SU-DHL-6 (cell line): ENCODE data around the gene MRPL51.

ENCODE experiments used
- H2AFZ ChIP-seq: fragments of 200-600 bp; sonication (generic); 2 replicates; pipeline ENCODE4 v1.6.1; 2014; ENCODE audit warnings: low read depth, mild to moderate bottlenecking, moderate library complexity, mixed read lengths, antibody characterized with exemption, low read length; ENCODE audit not compliant: severe bottlenecking
- H3F3A ChIP-seq: fragments of 200-600 bp; shearing (Covaris generic); 2 replicates; pipeline ENCODE4 v1.6.0; 2016; ENCODE audit warnings: antibody characterized with exemption, mild to moderate bottlenecking; ENCODE audit not compliant: insufficient read depth
- H3K27ac ChIP-seq: fragments of 200-600 bp; sonication (generic); 2 replicates; pipeline ENCODE4 v1.5.1; 2016; ENCODE audit warnings: low read depth, mild to moderate bottlenecking, low read length, moderate library complexity, mixed read lengths
- H3K27me3 ChIP-seq: fragments of 200-600 bp; sonication (generic), shearing (Covaris generic); 2 replicates; pipeline ENCODE4 v1.6.0; 2014; ENCODE audit warnings: mild to moderate bottlenecking, low read length
- H3K36me3 ChIP-seq: fragments of 200-600 bp; sonication (generic); 2 replicates; pipeline ENCODE4 v1.6.1; 2014; ENCODE audit warnings: mild to moderate bottlenecking, low read length, mixed read lengths
- H3K4me2 ChIP-seq: fragments of 300-600, 200-600 bp; shearing (Covaris generic), sonication (generic); 2 replicates; pipeline ENCODE4 v1.6.0; 2014; ENCODE audit warnings: low read length, low read depth, mild to moderate bottlenecking; ENCODE audit not compliant: poor library complexity, severe bottlenecking
- H3K4me3 ChIP-seq: fragments of 200-600 bp; sonication (generic); 2 replicates; pipeline ENCODE4 v1.5.1; 2014; ENCODE audit warnings: antibody characterized with exemption, low read length, mild to moderate bottlenecking, mixed read lengths; ENCODE audit not compliant: insufficient read depth, poor library complexity, severe bottlenecking
- H3K79me2 ChIP-seq: fragments of 200-600 bp; sonication (generic); 2 replicates; pipeline ENCODE4 v1.6.1; 2014; ENCODE audit warnings: mild to moderate bottlenecking, low read length, moderate library complexity; ENCODE audit not compliant: insufficient read depth
- H3K9ac ChIP-seq: fragments of 200-600 bp; sonication (generic); 2 replicates; pipeline ENCODE4 v1.7.0; 2014; ENCODE audit warnings: mild to moderate bottlenecking, low read length
- H3K9me2 ChIP-seq: fragments of 200-600 bp; sonication (generic); replicated peaks from 2 replicates; pipeline ENCODE4 v1.6.1; 2014; ENCODE audit warnings: low read length; ENCODE audit not compliant: insufficient read depth
- H3K9me3 ChIP-seq: fragments of 200-600 bp; sonication (generic); 2 replicates; pipeline ENCODE4 v1.6.1; 2014; ENCODE audit warnings: low read length, mixed read lengths; ENCODE audit not compliant: insufficient read depth
- H4K20me1 ChIP-seq: fragments of 200-600 bp; sonication (generic); 2 replicates; pipeline ENCODE4 v1.6.1; 2014; ENCODE audit warnings: low read depth, mild to moderate bottlenecking, antibody characterized with exemption, low read length, moderate library complexity, mixed read lengths
- EZH2phosphoT487 ChIP-seq: fragments of 200-600 bp; sonication (generic), shearing (Covaris generic); conservative IDR thresholded peaks from 2 replicates; pipeline ENCODE4 v1.6.1; 2018; ENCODE audit warnings: mild to moderate bottlenecking, antibody characterized with exemption, low read length, moderate library complexity, mixed read lengths
- TF ChIP-seq, protein P1 (sequence below): fragments of 200-600 bp; sonication (generic); IDR thresholded peaks from one replicate; pipeline ENCODE4 v1.5.1; 2017; ENCODE audit warnings: antibody characterized with exemption, mild to moderate bottlenecking, low read length, moderate library complexity; ENCODE audit not compliant: insufficient read depth, poor library complexity, severe bottlenecking

The MRPL51 gene

GRCh38 chr12:6463858-6464257 is 29.2 kb downstream of the MRPL51 start:
- H3K4me2 ChIP-seq, result no peak overlapping the region
- peaks cover 29% of the 10 kb centered on the region for H3K79me2 ChIP-seq
- no peak overlapping the region for H3K9ac ChIP-seq
- H3K36me3 ChIP-seq, result peaks cover 17% of the 10 kb centered on the region
- peak overlapping the region; percentile 88 for H3K27ac ChIP-seq
- H4K20me1 ChIP-seq, result no peaks in the 10 kb centered on the region
- H3K4me3 ChIP-seq, result no peak overlapping the region
- no peaks in the 10 kb centered on the region for H3K27me3 ChIP-seq
- TF ChIP-seq, protein P1, sequence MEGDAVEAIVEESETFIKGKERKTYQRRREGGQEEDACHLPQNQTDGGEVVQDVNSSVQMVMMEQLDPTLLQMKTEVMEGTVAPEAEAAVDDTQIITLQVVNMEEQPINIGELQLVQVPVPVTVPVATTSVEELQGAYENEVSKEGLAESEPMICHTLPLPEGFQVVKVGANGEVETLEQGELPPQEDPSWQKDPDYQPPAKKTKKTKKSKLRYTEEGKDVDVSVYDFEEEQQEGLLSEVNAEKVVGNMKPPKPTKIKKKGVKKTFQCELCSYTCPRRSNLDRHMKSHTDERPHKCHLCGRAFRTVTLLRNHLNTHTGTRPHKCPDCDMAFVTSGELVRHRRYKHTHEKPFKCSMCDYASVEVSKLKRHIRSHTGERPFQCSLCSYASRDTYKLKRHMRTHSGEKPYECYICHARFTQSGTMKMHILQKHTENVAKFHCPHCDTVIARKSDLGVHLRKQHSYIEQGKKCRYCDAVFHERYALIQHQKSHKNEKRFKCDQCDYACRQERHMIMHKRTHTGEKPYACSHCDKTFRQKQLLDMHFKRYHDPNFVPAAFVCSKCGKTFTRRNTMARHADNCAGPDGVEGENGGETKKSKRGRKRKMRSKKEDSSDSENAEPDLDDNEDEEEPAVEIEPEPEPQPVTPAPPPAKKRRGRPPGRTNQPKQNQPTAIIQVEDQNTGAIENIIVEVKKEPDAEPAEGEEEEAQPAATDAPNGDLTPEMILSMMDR, result no peak
- TF ChIP-seq EZH2phosphoT487, result no peak
- H3F3A ChIP-seq, result peaks cover 47% of the 10 kb centered on the region
- H3K9me2 ChIP-seq, result no peaks in the 10 kb centered on the region
- H3K9me3 ChIP-seq, result no peaks in the 10 kb centered on the region
- H2AFZ ChIP-seq, result no peak overlapping the region

- Histone ChIP-seq H3K9me2 (no peaks in the 10 kb centered on the region), H3K27ac (peak overlapping the region; percentile 88), H4K20me1 (no peaks in the 10 kb centered on the region), H3K79me2 (peaks cover 22% of the 10 kb centered on the region), H3F3A (peaks cover 47% of the 10 kb centered on the region), H3K4me3 (no peak overlapping the region), H2AFZ (no peak overlapping the region), H3K9ac (no peak overlapping the region), H3K4me2 (no peak overlapping the region), H3K9me3 (no peaks in the 10 kb centered on the region), H3K27me3 (no peaks in the 10 kb centered on the region), H3K36me3 (peaks cover 16% of the 10 kb centered on the region)
- TF ChIP-seq, protein P1, result no peak
- no peak for TF ChIP-seq EZH2phosphoT487
Measured at GRCh38 chr12:6463216-6463615, 29.8 kb downstream of the MRPL51 start.

DNA sequence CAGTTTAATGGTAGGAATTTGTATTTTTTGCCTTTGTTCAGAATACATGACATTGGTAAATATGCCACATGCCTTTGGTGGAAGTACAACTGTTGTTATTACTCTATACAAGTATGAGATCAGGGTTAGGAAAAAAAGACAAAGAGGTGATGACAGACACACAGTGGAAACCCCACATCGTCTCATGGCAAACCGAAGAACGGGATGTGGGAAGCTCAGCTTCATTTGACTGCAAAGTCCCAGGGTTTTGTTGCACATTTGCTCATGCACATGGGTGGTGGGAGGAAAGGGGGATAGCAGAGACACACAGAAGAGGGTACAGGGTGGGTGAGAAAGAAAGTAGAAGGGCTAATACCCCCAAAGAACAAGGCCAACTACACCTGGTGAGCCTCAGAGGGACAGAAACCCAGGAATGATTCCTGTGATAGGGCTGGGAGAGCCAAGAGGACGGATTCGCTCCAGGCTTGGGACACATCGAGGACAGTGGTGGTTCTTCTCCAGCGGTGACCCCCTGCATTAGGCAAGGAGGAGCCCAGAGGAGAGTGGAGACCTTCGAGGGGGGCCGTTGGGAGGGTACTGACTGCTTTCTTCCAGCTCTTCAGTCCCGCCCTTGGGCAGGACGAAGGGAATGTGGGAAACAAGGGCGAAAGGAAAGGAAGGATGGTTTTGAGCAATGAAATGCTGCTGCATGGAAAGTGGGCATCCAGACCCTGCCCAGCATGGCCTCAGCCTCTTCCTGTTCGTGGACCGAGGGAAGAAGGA is 30.6 kb downstream of the MRPL51 start:
- Histone ChIP-seq H3K4me3 (no peak overlapping the region), H2AFZ (no peak overlapping the region), H3F3A (peaks cover 47% of the 10 kb centered on the region), H3K9ac (peak overlapping the region; percentile 47; the same call in 1 of the 2 replicates), H4K20me1 (no peaks in the 10 kb centered on the region), H3K27me3 (no peaks in the 10 kb centered on the region), H3K9me2 (no peaks in the 10 kb centered on the region), H3K36me3 (peaks cover 18% of the 10 kb centered on the region), H3K79me2 (peaks cover 14% of the 10 kb centered on the region), H3K4me2 (peak overlapping the region; percentile 47), H3K9me3 (no peaks in the 10 kb centered on the region), H3K27ac (peak overlapping the region; percentile 88)
- TF ChIP-seq EZH2phosphoT487, result no peak
- TF ChIP-seq, protein P1, result no peak
